ENCODE data around the gene KIF26A.

The KIF26A gene

GRCh38 chr14:104179126-104179525 is 40.7 kb downstream of the KIF26A start:
- no peak for DNase-seq (ENCODE audit: low spot score)

GRCh38 chr14:104179564-104180129 is 41.3 kb downstream of the KIF26A start:
- DNase-seq (ENCODE audit: low spot score): no peak

GRCh38 chr14:104180561-104181165 is 42.3 kb downstream of the KIF26A start:
- DNase-seq (ENCODE audit: low spot score): no peak

- DNase-seq (ENCODE audit: low spot score): no peak
These were observed 43.6 kb downstream of the KIF26A start for GRCh38 chr14:104181761-104182530.

GRCh38 chr14:104182857-104183425 is 44.6 kb downstream of the KIF26A start:
- DNase-seq (ENCODE audit: low spot score): no peak

- no peak for DNase-seq (ENCODE audit: low spot score)
These were observed 45.4 kb downstream of the KIF26A start for GRCh38 chr14:104183796-104184195.

GRCh38 chr14:104184506-104184905 is 46.1 kb downstream of the KIF26A start:
- DNase-seq (ENCODE audit: low spot score): no peak

- DNase-seq (ENCODE audit: low spot score): no peak
These were observed 46.6 kb downstream of the KIF26A start for GRCh38 chr14:104184911-104185499.

GRCh38 chr14:104185916-104186495 is 47.6 kb downstream of the KIF26A start:
- DNase-seq (ENCODE audit: low spot score): no peak

GRCh38 chr14:104186575-104186974 is 48.2 kb downstream of the KIF26A start:
- no peak for DNase-seq (ENCODE audit: low spot score)

GRCh38 chr14:104187121-104187889 is 48.9 kb downstream of the KIF26A start:
- DNase-seq (ENCODE audit: low spot score): no peak

GRCh38 chr14:104187931-104188726 is 49.7 kb downstream of the KIF26A start:
- DNase-seq (ENCODE audit: low spot score): no peak

GRCh38 chr14:104188727-104189400 is 50.5 kb downstream of the KIF26A start:
- DNase-seq (ENCODE audit: low spot score): no peak

- no peak for DNase-seq (ENCODE audit: low spot score)
These were observed 51.4 kb downstream of the KIF26A start for GRCh38 chr14:104189629-104190335.

GRCh38 chr14:104190396-104191000 is 52.1 kb downstream of the KIF26A start:
- no peak for DNase-seq (ENCODE audit: low spot score)

- no peak for DNase-seq (ENCODE audit: low spot score)
These were observed 53.1 kb downstream of the KIF26A start for GRCh38 chr14:104191409-104191997.

- DNase-seq (ENCODE audit: low spot score): no peak
These were observed 53.9 kb downstream of the KIF26A start for GRCh38 chr14:104192146-104192882.

- DNase-seq (ENCODE audit: low spot score): no peak
These were observed 54.5 kb downstream of the KIF26A start for GRCh38 chr14:104192883-104193245.
